VCaP (cell line): ENCODE results near the gene SH3GLB2.

Experiments used
- H3K27ac ChIP-seq: fragments of 450-650 bp; 2 replicates; pipeline ENCODE4 v1.5.1; 2017
- TF ChIP-seq, protein P1 (sequence below): fragments of 450-650 bp; conservative IDR thresholded peaks from 2 replicates; pipeline ENCODE4 v1.5.1; 2017; ENCODE audit warnings: mild to moderate bottlenecking, moderate library complexity

Gene SH3GLB2

DNA sequence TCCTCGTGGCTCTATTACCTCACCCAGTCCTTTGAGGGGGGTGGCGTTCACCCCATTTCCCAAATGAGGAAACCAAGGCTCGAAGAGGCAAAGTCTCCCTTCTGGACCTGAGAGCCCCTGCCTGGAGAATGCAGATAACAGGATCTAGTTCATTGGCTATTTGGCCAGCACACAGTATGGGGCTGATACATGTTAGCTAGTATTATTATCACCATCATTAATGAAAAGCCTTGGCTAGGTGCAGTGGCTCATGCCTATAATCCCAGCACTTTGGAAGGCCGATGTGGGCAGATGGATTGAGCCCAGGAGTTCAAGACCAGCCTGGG, 4.3 kb downstream of the SH3GLB2 start:
- peak overlapping the region; percentile 97; the same call in 1 of the 2 replicates for H3K27ac ChIP-seq
- TF ChIP-seq, protein P1, sequence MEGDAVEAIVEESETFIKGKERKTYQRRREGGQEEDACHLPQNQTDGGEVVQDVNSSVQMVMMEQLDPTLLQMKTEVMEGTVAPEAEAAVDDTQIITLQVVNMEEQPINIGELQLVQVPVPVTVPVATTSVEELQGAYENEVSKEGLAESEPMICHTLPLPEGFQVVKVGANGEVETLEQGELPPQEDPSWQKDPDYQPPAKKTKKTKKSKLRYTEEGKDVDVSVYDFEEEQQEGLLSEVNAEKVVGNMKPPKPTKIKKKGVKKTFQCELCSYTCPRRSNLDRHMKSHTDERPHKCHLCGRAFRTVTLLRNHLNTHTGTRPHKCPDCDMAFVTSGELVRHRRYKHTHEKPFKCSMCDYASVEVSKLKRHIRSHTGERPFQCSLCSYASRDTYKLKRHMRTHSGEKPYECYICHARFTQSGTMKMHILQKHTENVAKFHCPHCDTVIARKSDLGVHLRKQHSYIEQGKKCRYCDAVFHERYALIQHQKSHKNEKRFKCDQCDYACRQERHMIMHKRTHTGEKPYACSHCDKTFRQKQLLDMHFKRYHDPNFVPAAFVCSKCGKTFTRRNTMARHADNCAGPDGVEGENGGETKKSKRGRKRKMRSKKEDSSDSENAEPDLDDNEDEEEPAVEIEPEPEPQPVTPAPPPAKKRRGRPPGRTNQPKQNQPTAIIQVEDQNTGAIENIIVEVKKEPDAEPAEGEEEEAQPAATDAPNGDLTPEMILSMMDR: no peak

DNA sequence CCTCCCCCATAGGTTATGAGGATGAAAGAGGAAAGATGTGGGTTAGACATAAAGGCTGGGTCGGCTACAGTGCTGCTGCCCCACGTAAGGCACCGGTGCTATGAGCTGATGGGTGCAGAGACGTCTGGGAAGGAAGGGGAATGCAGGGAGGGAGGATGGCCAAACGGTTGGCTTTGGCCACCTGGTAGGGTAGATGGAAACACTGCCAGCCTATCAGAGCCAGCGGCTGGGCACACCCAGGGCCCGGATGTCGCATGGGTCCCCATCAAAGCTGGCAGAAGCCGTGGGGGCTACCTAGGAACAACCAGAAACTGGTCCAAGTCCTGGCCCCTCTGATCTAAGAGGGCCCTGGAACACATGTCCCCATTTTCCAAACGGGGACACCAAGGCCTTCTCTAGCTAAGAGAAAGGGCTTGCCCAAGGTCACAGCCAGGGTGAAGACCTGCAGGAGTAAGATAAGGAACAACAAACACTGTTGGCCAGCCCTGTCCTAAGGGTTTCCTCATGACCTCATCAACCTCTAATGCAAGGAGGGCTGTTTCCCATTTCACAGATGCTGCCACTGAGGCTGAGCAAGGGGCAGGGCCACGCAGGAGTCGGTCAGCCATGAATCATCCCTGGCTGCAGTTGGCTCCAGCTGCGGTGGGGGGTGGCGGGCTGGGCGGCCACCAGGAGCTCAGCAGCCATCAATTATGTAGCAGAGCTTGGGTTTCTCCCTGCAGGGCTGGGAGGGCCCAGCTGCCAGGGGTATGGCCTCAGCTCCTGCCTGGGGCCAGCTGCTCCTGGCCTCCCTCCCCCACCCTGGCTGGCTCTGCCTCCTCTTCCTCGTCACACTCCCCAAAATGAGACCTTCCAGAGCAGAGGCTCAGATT, 4.9 kb downstream of the SH3GLB2 start:
- peak overlapping the region; percentile 97; the same call in 1 of the 2 replicates for H3K27ac ChIP-seq
- TF ChIP-seq, protein P1: no peak

DNA sequence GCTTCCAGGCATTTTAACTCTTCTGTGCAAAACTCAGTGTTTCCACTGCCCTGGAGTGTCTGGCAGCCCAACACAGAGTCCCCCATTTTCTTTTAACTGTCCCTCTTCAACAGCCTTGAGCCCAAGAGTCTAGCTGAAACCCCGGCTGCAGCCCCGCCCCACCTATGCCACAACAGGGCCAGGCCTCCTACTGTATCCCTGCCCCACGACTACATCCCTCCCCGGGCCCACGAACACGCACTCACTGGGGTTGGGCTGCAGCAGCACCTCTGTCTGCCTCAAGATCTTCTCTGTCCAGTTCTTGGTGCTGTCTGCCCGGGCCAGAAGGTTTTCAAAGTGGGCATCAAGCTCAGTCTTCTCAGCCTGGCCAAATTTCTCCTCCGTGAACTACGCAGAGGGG, 6.1 kb downstream of the SH3GLB2 start:
- peak overlapping the region; percentile 97; the same call in 1 of the 2 replicates for H3K27ac ChIP-seq
- TF ChIP-seq, protein P1: no peak

DNA sequence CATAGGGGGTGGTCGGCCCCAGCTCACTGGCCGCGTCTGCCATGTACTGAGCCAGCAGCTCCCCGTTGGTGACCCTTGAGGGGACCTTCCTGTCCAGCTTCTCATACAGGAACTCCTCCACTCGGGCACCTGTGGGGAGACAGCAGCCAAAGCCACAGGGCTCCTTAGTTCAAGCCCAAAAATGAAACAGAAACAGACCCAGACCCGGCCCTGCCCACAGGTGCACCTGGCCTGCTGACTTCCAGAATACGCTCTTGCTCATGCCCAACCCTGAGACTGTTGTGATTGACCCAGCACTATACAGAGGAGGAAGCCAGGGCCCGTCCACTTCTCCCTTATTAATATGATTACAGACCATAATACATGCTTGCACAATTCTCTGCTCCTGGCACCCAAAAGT, 7.0 kb downstream of the SH3GLB2 start:
- H3K27ac ChIP-seq: no peak overlapping the region
- TF ChIP-seq, protein P1: no peak

DNA sequence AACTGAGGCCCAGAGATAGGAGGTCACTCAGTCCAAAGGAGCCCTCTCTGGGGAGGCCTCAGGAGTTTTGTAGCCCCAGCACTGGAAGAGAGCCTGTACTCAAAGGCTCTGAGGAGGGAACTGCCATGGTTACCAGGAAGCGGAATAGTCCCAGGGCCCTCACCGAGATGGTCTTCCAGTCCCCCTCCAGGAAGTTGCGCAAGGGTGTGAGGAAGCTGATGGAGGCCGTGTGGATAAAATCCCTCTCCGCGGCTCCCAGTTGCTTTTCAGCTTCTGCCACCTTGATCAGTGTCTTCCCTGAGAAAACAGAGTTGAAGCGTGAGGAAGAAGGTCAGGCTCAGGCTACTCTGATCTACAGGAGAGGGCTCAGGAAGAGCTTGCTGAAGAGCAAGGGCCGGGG, 13.5 kb downstream of the SH3GLB2 start:
- TF ChIP-seq, protein P1: no peak
- no peak overlapping the region; the same call in 1 of the 2 replicates for H3K27ac ChIP-seq

DNA sequence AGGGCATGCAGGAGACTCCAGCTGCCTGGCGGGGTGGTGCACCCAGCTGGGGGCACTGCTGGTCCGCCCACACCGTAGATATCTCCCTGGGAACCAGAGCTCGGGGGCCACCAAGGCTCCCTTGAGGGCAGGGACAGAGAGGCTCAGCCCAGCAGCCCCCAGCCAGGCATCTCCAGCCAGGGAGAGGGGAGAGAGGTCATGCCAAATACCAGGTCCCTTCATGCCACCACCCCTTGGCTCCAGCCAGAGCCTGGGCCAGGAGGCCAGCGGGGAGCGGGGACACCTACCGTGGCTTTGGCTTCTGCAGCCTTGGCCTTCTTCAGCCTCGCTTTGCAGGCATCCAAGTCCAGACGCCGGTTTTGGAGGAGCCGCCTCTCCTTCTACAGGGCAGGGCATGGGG, 14.0 kb downstream of the SH3GLB2 start:
- TF ChIP-seq, protein P1: no peak
- H3K27ac ChIP-seq: no peak overlapping the region; the same call in 1 of the 2 replicates

DNA sequence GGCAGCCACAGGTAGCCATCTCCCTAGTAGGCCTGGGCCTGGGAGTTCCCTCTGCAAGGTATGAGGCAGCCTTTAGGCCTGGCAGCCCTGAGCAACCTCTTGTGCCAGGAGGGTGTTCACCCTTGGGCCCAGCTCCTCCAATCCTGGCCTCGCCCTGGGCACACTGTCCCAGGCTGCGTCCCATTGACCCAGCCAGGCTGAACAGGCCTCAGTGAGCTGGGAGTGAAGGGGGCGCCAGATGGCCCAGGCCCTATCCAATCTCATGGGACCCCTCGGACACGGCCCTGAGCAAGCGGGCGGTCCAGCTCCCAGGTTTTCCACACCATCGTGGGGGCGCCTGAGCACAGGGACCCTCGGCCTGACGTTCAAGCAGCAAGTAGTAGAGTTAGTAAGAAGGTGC, 14.5 kb downstream of the SH3GLB2 start:
- TF ChIP-seq, protein P1: no peak
- H3K27ac ChIP-seq: no peak overlapping the region; the same call in 1 of the 2 replicates
